Measurements from ENCODE around the gene PIK3CB. TPM values are rescaled to one million over a fixed set of nuclear protein-coding genes. Genes with fewer than 3 reads are reported as not detected.
"Not testable (repeated sequence)": the region's sequence is repeated elsewhere in the genome, so short reads cannot be mapped to it uniquely, and the experiment has no call there.

PIK3CB gene
- total and polyA plus RNA-seq, 9 donors: 10.6 to 27.1 (median 16.5) TPM

- no peaks in the 10 kb centered on the region for H3K36me3 ChIP-seq
- H3K27me3 ChIP-seq: no peaks in the 10 kb centered on the region
- TF ChIP-seq, protein P1, sequence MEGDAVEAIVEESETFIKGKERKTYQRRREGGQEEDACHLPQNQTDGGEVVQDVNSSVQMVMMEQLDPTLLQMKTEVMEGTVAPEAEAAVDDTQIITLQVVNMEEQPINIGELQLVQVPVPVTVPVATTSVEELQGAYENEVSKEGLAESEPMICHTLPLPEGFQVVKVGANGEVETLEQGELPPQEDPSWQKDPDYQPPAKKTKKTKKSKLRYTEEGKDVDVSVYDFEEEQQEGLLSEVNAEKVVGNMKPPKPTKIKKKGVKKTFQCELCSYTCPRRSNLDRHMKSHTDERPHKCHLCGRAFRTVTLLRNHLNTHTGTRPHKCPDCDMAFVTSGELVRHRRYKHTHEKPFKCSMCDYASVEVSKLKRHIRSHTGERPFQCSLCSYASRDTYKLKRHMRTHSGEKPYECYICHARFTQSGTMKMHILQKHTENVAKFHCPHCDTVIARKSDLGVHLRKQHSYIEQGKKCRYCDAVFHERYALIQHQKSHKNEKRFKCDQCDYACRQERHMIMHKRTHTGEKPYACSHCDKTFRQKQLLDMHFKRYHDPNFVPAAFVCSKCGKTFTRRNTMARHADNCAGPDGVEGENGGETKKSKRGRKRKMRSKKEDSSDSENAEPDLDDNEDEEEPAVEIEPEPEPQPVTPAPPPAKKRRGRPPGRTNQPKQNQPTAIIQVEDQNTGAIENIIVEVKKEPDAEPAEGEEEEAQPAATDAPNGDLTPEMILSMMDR (IDR thresholded peaks at IDR 0.05): no peak
- TF ChIP-seq POLR2A (IDR thresholded peaks at IDR 0.05) (no peak), EP300 (IDR thresholded peaks at IDR 0.05) (no peak)
- no peak for DNase-seq
- H3K9me3 ChIP-seq: no peaks in the 10 kb centered on the region
- intact Hi-C loops (cut with DNase I): no loop called here
- H3K4me3 ChIP-seq: no peak overlapping the region
- H3K27ac ChIP-seq: no peak overlapping the region
- no peaks in the 10 kb centered on the region for H3K4me1 ChIP-seq (ENCODE audit: insufficient read depth)
These were observed 147.9 kb downstream of the PIK3CB start for GRCh38 chr3:138686771-138687221.

DNA sequence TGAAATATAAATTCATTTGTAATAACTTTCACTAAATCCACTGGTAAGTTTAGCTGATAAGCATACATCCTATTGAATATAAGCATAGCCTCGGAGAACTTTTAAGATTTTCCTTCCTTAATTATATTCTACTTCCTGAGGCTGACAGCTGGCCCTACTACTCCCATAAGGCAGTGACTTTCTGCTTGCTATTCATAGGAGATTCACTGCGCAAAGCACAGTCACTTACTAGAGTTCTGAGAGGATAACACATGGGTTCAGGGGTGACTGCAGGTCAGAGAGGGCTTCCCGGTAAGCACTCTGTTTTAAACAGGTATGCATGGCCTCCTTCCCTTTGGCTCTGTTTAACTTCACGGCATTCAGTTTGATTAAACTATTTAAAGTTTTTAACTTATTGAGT lies 150.3 kb downstream of the PIK3CB start:
- H3K27me3 ChIP-seq: no peaks in the 10 kb centered on the region
- H3K4me1 ChIP-seq (ENCODE audit: insufficient read depth): no peaks in the 10 kb centered on the region
- H3K4me3 ChIP-seq: no peak overlapping the region
- WGBS, 3 donors: 87 to 92% (median 88%) methylated on average over 4 of the region's 4 CpGs
- no peak for TF ChIP-seq EP300 (IDR thresholded peaks at IDR 0.05)
- TF ChIP-seq POLR2A (IDR thresholded peaks at IDR 0.05): no peak
- TF ChIP-seq, protein P1 (IDR thresholded peaks at IDR 0.05): no peak
- intact Hi-C loops (cut with DNase I): no loop called here
- no peak overlapping the region for H3K27ac ChIP-seq
- H3K9me3 ChIP-seq: no peaks in the 10 kb centered on the region
- no peaks in the 10 kb centered on the region for H3K36me3 ChIP-seq
- DNase-seq: no peak

- H3K36me3 ChIP-seq: no peaks in the 10 kb centered on the region
- intact Hi-C loops (cut with DNase I): no loop called here
- H3K9me3 ChIP-seq: no peaks in the 10 kb centered on the region
- TF ChIP-seq, protein P1 (IDR thresholded peaks at IDR 0.05): no peak
- TF ChIP-seq EP300 (IDR thresholded peaks at IDR 0.05) (no peak), POLR2A (IDR thresholded peaks at IDR 0.05) (no peak)
- no peak for DNase-seq
- no peaks in the 10 kb centered on the region for H3K4me1 ChIP-seq (ENCODE audit: insufficient read depth)
- no peak overlapping the region for H3K4me3 ChIP-seq
- H3K27me3 ChIP-seq: no peaks in the 10 kb centered on the region
- no peak overlapping the region for H3K27ac ChIP-seq
These were observed 152.1 kb downstream of the PIK3CB start for GRCh38 chr3:138682648-138683047.

- H3K9me3 ChIP-seq: no peaks in the 10 kb centered on the region
- H3K27me3 ChIP-seq: no peaks in the 10 kb centered on the region
- H3K4me3 ChIP-seq: no peak overlapping the region
- WGBS, 3 donors: 76 to 80% (median 78%) methylated on average over 5 of the region's 5 CpGs
- intact Hi-C loops (cut with DNase I): no loop called here
- no peak for TF ChIP-seq EP300 (IDR thresholded peaks at IDR 0.05)
- TF ChIP-seq POLR2A (IDR thresholded peaks at IDR 0.05): no peak
- TF ChIP-seq, protein P1 (IDR thresholded peaks at IDR 0.05): no peak
- DNase-seq: no peak
- H3K36me3 ChIP-seq: no peaks in the 10 kb centered on the region
- no peaks in the 10 kb centered on the region for H3K4me1 ChIP-seq (ENCODE audit: insufficient read depth)
- no peak overlapping the region for H3K27ac ChIP-seq
These were observed 153.1 kb downstream of the PIK3CB start for GRCh38 chr3:138681463-138682220.

GRCh38 chr3:138680974-138681373 lies 153.8 kb downstream of the PIK3CB start:
- H3K36me3 ChIP-seq; H3K9me3 ChIP-seq; H3K27ac ChIP-seq; H3K4me1 ChIP-seq (ENCODE audit: insufficient read depth); H3K27me3 ChIP-seq; intact Hi-C loops (cut with DNase I); DNase-seq; H3K4me3 ChIP-seq: not testable (repeated sequence)
- 95 to 98% (median 96%) methylated on average over 6 of the region's 6 CpGs for WGBS, 3 donors
